H1 (cell line): ENCODE results near the gene ZNF407. TPM values are rescaled to one million over a fixed set of nuclear protein-coding genes. Genes with fewer than 3 reads are reported as not detected.

Source experiments
- CTCF ChIA-PET: fragments of 300-600 bp; sonication (Branson Sonifier 250); formaldehyde crosslinking; loops from one replicate; lab custom pipeline; 2021; ENCODE audit not compliant: partially characterized antibody; lab: Charles Lee
- POLR2A ChIA-PET: fragments of 300-600 bp; sonication (Branson Sonifier 250); formaldehyde crosslinking; loops from one replicate; lab custom pipeline; 2021; ENCODE audit warnings: inconsistent platforms; ENCODE audit not compliant: partially characterized antibody; lab: Charles Lee
- DNase-seq, 2 experiments: peaks; one replicate each; pipeline versions ENCODE4 v3.0.0 to v3.0.0-alpha.2; 2010 to 2022; ENCODE audit warnings: low spot score in 2 of 2, low read depth in 1 of 2, mixed read lengths in 1 of 2
- FAIRE-seq: peaks from 2 replicates; lab custom pipeline; 2011; peaks lifted over from hg19 to GRCh38; lab: Jason Lieb, UNC
- H2AFZ ChIP-seq: 2 replicates; pipeline ENCODE4 v1.8.1; 2012; ENCODE audit warnings: low read length, inconsistent platforms
- H2AK5ac ChIP-seq: 2 replicates; pipeline ENCODE4 v1.6.1; 2013; ENCODE audit warnings: low read depth, low read length
- H2BK120ac ChIP-seq: replicated peaks from 2 replicates; pipeline ENCODE3; 2013; ENCODE audit warnings: low read depth, low read length, inconsistent platforms
- H2BK12ac ChIP-seq: 2 replicates; pipeline ENCODE4 v1.6.1; 2013; ENCODE audit warnings: low read depth, low read length
- H2BK15ac ChIP-seq: 2 replicates; pipeline ENCODE4 v1.6.1; 2013; ENCODE audit warnings: low read length
- H2BK20ac ChIP-seq: 2 replicates; pipeline ENCODE4 v1.6.1; 2013; ENCODE audit warnings: low read length
- H2BK5ac ChIP-seq: 2 replicates; pipeline ENCODE4 v1.6.1; 2013; ENCODE audit warnings: low read depth, low read length
- H3K14ac ChIP-seq: 2 replicates; pipeline ENCODE4 v1.6.1; 2013; ENCODE audit warnings: inconsistent platforms; ENCODE audit not compliant: insufficient read length
- H3K18ac ChIP-seq: 2 replicates; pipeline ENCODE4 v1.6.1; 2013; ENCODE audit warnings: low read length; ENCODE audit errors: extremely low read depth
- H3K23ac ChIP-seq: 2 replicates; pipeline ENCODE4 v1.6.1; 2013; ENCODE audit warnings: inconsistent platforms; ENCODE audit not compliant: insufficient read length
- H3K23me2 ChIP-seq: 2 replicates; pipeline ENCODE4 v1.6.1; 2013; ENCODE audit warnings: low read depth, low read length
- H3K27ac ChIP-seq: 2 replicates; pipeline ENCODE4 v1.6.1; 2011; ENCODE audit warnings: low read depth, low read length, inconsistent platforms
- H3K27me3 ChIP-seq, 4 experiments: replicated peaks in 1 of 4; 1 replicate in 1 of 4; 2 replicates in 3 of 4; pipeline versions ENCODE4 v1.6.1 to v1.8.1; 2011 to 2013; ENCODE audit warnings: low read length in 3 of 4, mild to moderate bottlenecking in 3 of 4, inconsistent platforms in 2 of 4, mixed read lengths in 2 of 4, moderate library complexity in 1 of 4; ENCODE audit not compliant: control insufficient read depth in 3 of 4, insufficient read depth in 3 of 4; ENCODE audit errors: extremely low read depth in 1 of 4
- H3K36me3 ChIP-seq, 4 experiments: 2 replicates each; pipeline versions ENCODE4 v1.6.1 to v1.8.1; 2011 to 2013; ENCODE audit warnings: mild to moderate bottlenecking in 4 of 4, low read length in 3 of 4, moderate library complexity in 2 of 4, control low read depth in 1 of 4, inconsistent platforms in 1 of 4; ENCODE audit not compliant: insufficient read depth in 4 of 4, control insufficient read depth in 2 of 4
- H3K4ac ChIP-seq: replicated peaks from 2 replicates; pipeline ENCODE3; 2013; ENCODE audit warnings: low read length, low read depth, mixed read lengths, inconsistent platforms; ENCODE audit not compliant: insufficient read length
- H3K4me1 ChIP-seq, 4 experiments: replicated peaks in 1 of 4; 1 replicate in 1 of 4; 2 replicates in 3 of 4; pipeline versions ENCODE4 v1.6.1 to v1.8.1; 2011 to 2013; ENCODE audit warnings: low read length in 3 of 4, inconsistent platforms in 2 of 4, mixed read lengths in 1 of 4; ENCODE audit not compliant: insufficient read depth in 4 of 4, control insufficient read depth in 3 of 4
- H3K4me2 ChIP-seq, 2 experiments: 2 replicates each; pipeline versions ENCODE4 v1.6.1 to v1.8.1; 2011 to 2013; ENCODE audit warnings: low read depth in 2 of 2, low read length in 2 of 2, control low read depth in 1 of 2, inconsistent platforms in 1 of 2, mild to moderate bottlenecking in 1 of 2; ENCODE audit not compliant: insufficient read depth in 1 of 2
- H3K4me3 ChIP-seq, 4 experiments: fragments of 200-600, 300-600 bp in 1 of 4; sonication (generic), shearing (Covaris generic), sonication (Bioruptor Twin) in 1 of 4; 2 replicates each; pipeline versions ENCODE4 v1.5.1 to v1.8.1; 2011 to 2016; ENCODE audit warnings: low read length in 4 of 4, low read depth in 3 of 4, control low read depth in 2 of 4, inconsistent platforms in 2 of 4, mild to moderate bottlenecking in 2 of 4, mixed read lengths in 1 of 4, moderate library complexity in 1 of 4; ENCODE audit not compliant: insufficient read depth in 2 of 4; ENCODE audit errors: extremely low read depth in 1 of 4
- H3K56ac ChIP-seq: replicated peaks from 2 replicates; pipeline ENCODE3; 2013; ENCODE audit warnings: low read depth, mild to moderate bottlenecking, mixed read lengths, low read length, inconsistent platforms; ENCODE audit not compliant: insufficient read length
- H3K79me1 ChIP-seq: 2 replicates; pipeline ENCODE4 v1.6.1; 2013; ENCODE audit warnings: low read depth, low read length, control low read depth
- H3K79me2 ChIP-seq, 2 experiments: 2 replicates each; pipeline versions ENCODE4 v1.6.1 to v1.8.1; 2012 to 2013; ENCODE audit warnings: low read length in 2 of 2, mild to moderate bottlenecking in 2 of 2, inconsistent platforms in 1 of 2; ENCODE audit not compliant: insufficient read depth in 2 of 2, control insufficient read depth in 1 of 2
- H3K9ac ChIP-seq, 4 experiments: replicated peaks in 1 of 4; 1 replicate in 1 of 4; 2 replicates in 3 of 4; pipeline versions ENCODE4 v1.6.1 to v1.8.1; 2011 to 2013; ENCODE audit warnings: low read depth in 3 of 4, low read length in 3 of 4, control low read depth in 2 of 4, mild to moderate bottlenecking in 2 of 4, moderate library complexity in 2 of 4, inconsistent platforms in 1 of 4; ENCODE audit errors: extremely low read depth in 1 of 4
- H3K9me3 ChIP-seq, 2 experiments: 2 replicates each; pipeline versions ENCODE4 v1.6.1 to v1.8.1; 2012 to 2013; ENCODE audit warnings: mild to moderate bottlenecking in 2 of 2, moderate library complexity in 2 of 2, control low read depth in 1 of 2, inconsistent platforms in 1 of 2, low read depth in 1 of 2, low read length in 1 of 2, mixed read lengths in 1 of 2; ENCODE audit not compliant: insufficient read depth in 2 of 2
- H4K20me1 ChIP-seq, 2 experiments: replicated peaks in 1 of 2; 2 replicates each; pipeline versions ENCODE3 to v1.8.1; 2011 to 2013; ENCODE audit warnings: inconsistent platforms in 2 of 2, low read length in 2 of 2, mild to moderate bottlenecking in 1 of 2; ENCODE audit not compliant: insufficient read depth in 2 of 2, control insufficient read depth in 1 of 2
- H4K5ac ChIP-seq: 2 replicates; pipeline ENCODE4 v1.6.1; 2013; ENCODE audit warnings: low read length, low read depth, mixed read lengths, inconsistent platforms; ENCODE audit not compliant: insufficient read length
- H4K8ac ChIP-seq: 2 replicates; pipeline ENCODE4 v1.8.0; 2013; ENCODE audit warnings: mild to moderate bottlenecking, moderate library complexity, low read length, inconsistent platforms; ENCODE audit not compliant: insufficient read depth; ENCODE audit errors: extremely low read depth
- H4K91ac ChIP-seq: replicated peaks from 2 replicates; pipeline ENCODE3; 2013; ENCODE audit warnings: low read length, mixed read lengths, inconsistent platforms; ENCODE audit not compliant: insufficient read length
- BCL11A ChIP-seq, 2 experiments: IDR thresholded peaks; one replicate each; pipeline ENCODE4 v1.6.1; 2011; ENCODE audit warnings: low read depth in 2 of 2, low read length in 2 of 2, mild to moderate bottlenecking in 2 of 2
- CBX8 ChIP-seq: fragments of 300-800, 300-1000 bp; sonication (generic); IDR thresholded peaks from 2 replicates; pipeline ENCODE4 v1.7.1; 2016; ENCODE audit warnings: low read depth, low read length, borderline replicate concordance
- FOSL1 ChIP-seq: IDR thresholded peaks from 2 replicates; pipeline ENCODE4 v1.6.1; 2011; ENCODE audit warnings: mild to moderate bottlenecking, low read depth, low read length, moderate library complexity; ENCODE audit not compliant: insufficient read depth
- SIN3A ChIP-seq, 2 experiments: IDR thresholded peaks in 1 of 2; conservative IDR thresholded peaks in 1 of 2; 2 replicates each; pipeline ENCODE4 v1.6.1; 2011 to 2012; ENCODE audit warnings: low read length in 2 of 2, improper control_type of control experiment in 1 of 2, low read depth in 1 of 2, mild to moderate bottlenecking in 1 of 2
- SP2 ChIP-seq: IDR thresholded peaks from 2 replicates; pipeline ENCODE4 v1.6.1; 2012; ENCODE audit warnings: mild to moderate bottlenecking, low read length, inconsistent platforms
- SP4 ChIP-seq: IDR thresholded peaks from 2 replicates; pipeline ENCODE4 v1.6.1; 2012; ENCODE audit warnings: low read length, inconsistent platforms
- TAF7 ChIP-seq: optimal IDR thresholded peaks from 2 replicates; pipeline ENCODE3; 2011; ENCODE audit warnings: low read depth, mild to moderate bottlenecking, inconsistent platforms, low read length, moderate library complexity, borderline replicate concordance
- ZNF274 ChIP-seq: IDR thresholded peaks from 2 replicates; pipeline ENCODE4 v1.7.0; 2012; ENCODE audit warnings: low read length, borderline replicate concordance; ENCODE audit errors: extremely low read depth
- WGBS, 2 experiments: shearing (Covaris generic) in 1 of 2; methylation state at CpG; one replicate each; pipeline versions ENCODE4 v1.1.6 to v1.1.7; 2013 to 2015; ENCODE audit warnings: low lambda C conversion rate in 2 of 2, mixed read lengths in 2 of 2, inconsistent platforms in 1 of 2, low coverage in 1 of 2, missing lambda C conversion rate in 1 of 2; ENCODE audit not compliant: insufficient replicate concordance in 2 of 2, insufficient coverage in 1 of 2, insufficient read length in 1 of 2; ENCODE audit errors: extremely low coverage in 1 of 2, missing lambda C conversion rate in 1 of 2; 5-methylcytosine and 5-hydroxymethylcytosine counted together
- polyA plus RNA-seq, 7 experiments: library from polyadenylated mRNA; depleted of rRNA in 3 of 7; stranded (reverse) in 5 of 7; unstranded in 2 of 7; fragments of >200 nt in 5 of 7; fragments of 200-250 nt in 2 of 7; gene quantifications; 1 replicate in 5 of 7; 2 replicates in 1 of 7; 4 replicates in 1 of 7; pipeline versions ENCODE4 v1.2.1 to v1.2.3, GENCODE V29; 2011 to 2013; ENCODE audit warnings: missing spikeins in 2 of 7, mixed read lengths in 2 of 7
- total RNA-seq: library from RNA; stranded (reverse); fragmentation: NEBNext Ultra II Directional; extraction: Animal tissue kit (Norgen Biotek cat#: 25700); gene quantifications from 2 replicates; pipeline ENCODE4 v1.2.1, GENCODE V29; 2021

The ZNF407 gene
- total and polyA plus RNA-seq, 2 of the 8 experiments (the other 6 are each of a cell fraction or from before 2014, with no cell fraction given), result 1.5 to 6.8 TPM

- Histone ChIP-seq H4K20me1 (no peaks in the 10 kb centered on the region), H4K5ac (no peak overlapping the region), H3K23me2 (no peaks in the 10 kb centered on the region), H3K9me3 (no peaks in the 10 kb centered on the region), H3K56ac (no peak overlapping the region), H3K79me2 (no peaks in the 10 kb centered on the region), H3K27me3 (no peaks in the 10 kb centered on the region), H3K14ac (no peak overlapping the region), H3K4me1 (peaks cover 0 to 17% (median 14%) of the 10 kb centered on the region in 4 experiments; a peak in 5 of 7 replicates), H2AK5ac (no peak overlapping the region), H3K27ac (no peak overlapping the region), H3K36me3 (no peaks in the 10 kb centered on the region), H2BK120ac (no peak overlapping the region), H2BK5ac (no peak overlapping the region), H4K8ac (no peak overlapping the region), H2BK20ac (0 out of 2 replicates have a peak overlapping the region, but pooled peaks have one; percentile 40), H3K4me2 (no peak overlapping the region), H3K4ac (no peak overlapping the region), H3K23ac (no peak overlapping the region), H3K9ac (no peak overlapping the region), H2BK15ac (no peak overlapping the region), H2AFZ (no peak overlapping the region), H3K4me3 (no peak overlapping the region), H3K79me1 (no peaks in the 10 kb centered on the region), H4K91ac (peak overlapping the region; percentile 54), H2BK12ac (no peak overlapping the region), H3K18ac (peak overlapping the region; percentile 12; the same call in 1 of the 2 replicates)
- no peak for DNase-seq
- CTCF ChIA-PET, result interaction anchor here (0.9 to 1.5 kb wide), 4 partner anchors 13 to 130 kb away, joined by 3 to 4 read pairs (median 3); no protein-coding TSS in a partner anchor
- 68% methylated on average over 1 of the region's 1 CpG; no CpG with 5 or more reads in 1 of the 2 experiments for WGBS, 2 experiments
- POLR2A ChIA-PET, result no interaction called here
- no peak for FAIRE-seq
- no peak for TF ChIP-seq SP2
- TF ChIP-seq FOSL1, result no peak
- no peak for TF ChIP-seq ZNF274
- TF ChIP-seq SIN3A (conservative IDR thresholded peaks at IDR 0.05 in 1 of 2, IDR thresholded peaks at IDR 0.05 in 1 of 2; ENCODE audit: low read depth in 1 of 2, low read length in 2 of 2), result no peak
- no peak for TF ChIP-seq TAF7
- TF ChIP-seq CBX8, result no peak
- no peak for TF ChIP-seq BCL11A (IDR thresholded peaks at IDR 0.05; ENCODE audit: low read depth in 2 of 2, low read length in 2 of 2)
- no peak for TF ChIP-seq SP4
Measured at GRCh38 chr18:74949611-74950010, 351.9 kb downstream of the ZNF407 start.
